ENCODE results near the gene GPATCH3.

DNA sequence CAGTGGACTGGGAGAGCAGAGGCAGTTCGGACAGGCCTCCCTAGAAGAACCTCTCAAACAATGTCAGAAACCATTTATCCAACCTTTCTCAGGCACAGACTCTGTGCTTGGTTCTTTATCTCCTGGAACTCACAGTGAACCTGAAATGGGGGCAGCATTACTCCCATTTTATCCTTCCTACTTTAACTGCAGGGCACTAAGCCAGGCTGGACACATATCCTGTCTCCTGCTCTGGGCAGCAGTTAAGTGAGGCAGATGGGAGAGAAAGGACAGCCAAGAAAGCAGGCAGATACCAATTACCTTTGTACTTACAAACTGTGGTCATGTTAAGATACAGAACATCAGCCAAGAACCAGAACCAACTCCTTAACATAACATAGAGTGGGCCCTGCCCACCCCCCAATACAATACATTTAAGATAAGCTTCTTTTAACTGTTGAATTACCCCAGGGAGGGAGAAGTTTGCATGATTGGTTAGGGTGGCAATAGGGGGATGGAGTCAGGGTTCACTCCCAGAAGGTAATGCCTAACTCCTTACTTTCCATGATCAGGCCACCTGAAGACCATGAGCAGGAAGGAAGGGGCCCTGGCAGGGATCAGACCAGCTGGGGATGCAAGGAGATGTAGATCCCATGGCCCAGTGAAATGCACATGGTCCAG lies 49.1 kb upstream of the GPATCH3 start:
- TF ChIP-seq, protein P1, sequence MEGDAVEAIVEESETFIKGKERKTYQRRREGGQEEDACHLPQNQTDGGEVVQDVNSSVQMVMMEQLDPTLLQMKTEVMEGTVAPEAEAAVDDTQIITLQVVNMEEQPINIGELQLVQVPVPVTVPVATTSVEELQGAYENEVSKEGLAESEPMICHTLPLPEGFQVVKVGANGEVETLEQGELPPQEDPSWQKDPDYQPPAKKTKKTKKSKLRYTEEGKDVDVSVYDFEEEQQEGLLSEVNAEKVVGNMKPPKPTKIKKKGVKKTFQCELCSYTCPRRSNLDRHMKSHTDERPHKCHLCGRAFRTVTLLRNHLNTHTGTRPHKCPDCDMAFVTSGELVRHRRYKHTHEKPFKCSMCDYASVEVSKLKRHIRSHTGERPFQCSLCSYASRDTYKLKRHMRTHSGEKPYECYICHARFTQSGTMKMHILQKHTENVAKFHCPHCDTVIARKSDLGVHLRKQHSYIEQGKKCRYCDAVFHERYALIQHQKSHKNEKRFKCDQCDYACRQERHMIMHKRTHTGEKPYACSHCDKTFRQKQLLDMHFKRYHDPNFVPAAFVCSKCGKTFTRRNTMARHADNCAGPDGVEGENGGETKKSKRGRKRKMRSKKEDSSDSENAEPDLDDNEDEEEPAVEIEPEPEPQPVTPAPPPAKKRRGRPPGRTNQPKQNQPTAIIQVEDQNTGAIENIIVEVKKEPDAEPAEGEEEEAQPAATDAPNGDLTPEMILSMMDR (IDR thresholded peaks at IDR 0.05) = no peak
- TF ChIP-seq ZFX (IDR thresholded peaks at IDR 0.05; ENCODE audit: borderline replicate concordance) = no peak
